Lower leg skin (tissue), 4 donors: ENCODE measurements around the gene MPEG1. TPM values are rescaled to one million over a fixed set of nuclear protein-coding genes. Genes with fewer than 3 reads are reported as not detected.

Experiments
- DNase-seq, 2 donors: peaks; one replicate each; pipeline ENCODE4 v3.0.0-alpha.2; 2019; ENCODE audit warnings: low spot score in 2 of 2
- H3K4me3 ChIP-seq: fragments of 200-600 bp; sonication (generic); 2 replicates; pipeline ENCODE4 v1.5.1; 2017; ENCODE audit warnings: mild to moderate bottlenecking, low read depth; ENCODE audit not compliant: poor library complexity, severe bottlenecking
- POLR2A ChIP-seq, 2 donors: fragments of 450-650 bp; IDR thresholded peaks; one replicate each; pipeline ENCODE4 v1.6.1; 2016 to 2017; ENCODE audit warnings: antibody characterized with exemption in 2 of 2, mild to moderate bottlenecking in 1 of 2, moderate library complexity in 1 of 2
- WGBS, 2 donors: methylation state at CpG; one replicate each; pipeline ENCODE4 v1.1.5; 2018; 5-methylcytosine and 5-hydroxymethylcytosine counted together
- intact Hi-C: fragments of 100-400 bp; cut with DNase I; formaldehyde crosslinking; loops from one replicate; pipeline ENCODE4 v1.15.0; 2023; ENCODE audit warnings: low total_unique reads
- total RNA-seq, 4 donors: library from RNA; depleted of rRNA; stranded (reverse); fragments of >200 nt; gene quantifications; one replicate each; pipeline ENCODE4 v1.1.0, GENCODE V29; 2016
- TF ChIP-seq, protein P1 (sequence below), 3 donors: fragments of 450-650 bp; IDR thresholded peaks; one replicate each; pipeline ENCODE4 v1.5.1; 2016; ENCODE audit warnings: antibody characterized with exemption in 3 of 3, mild to moderate bottlenecking in 3 of 3, moderate library complexity in 2 of 3

Gene MPEG1
- total RNA-seq, 4 donors from 2014 or later, result 2.1 to 6.9 (median 3.8) TPM

DNA sequence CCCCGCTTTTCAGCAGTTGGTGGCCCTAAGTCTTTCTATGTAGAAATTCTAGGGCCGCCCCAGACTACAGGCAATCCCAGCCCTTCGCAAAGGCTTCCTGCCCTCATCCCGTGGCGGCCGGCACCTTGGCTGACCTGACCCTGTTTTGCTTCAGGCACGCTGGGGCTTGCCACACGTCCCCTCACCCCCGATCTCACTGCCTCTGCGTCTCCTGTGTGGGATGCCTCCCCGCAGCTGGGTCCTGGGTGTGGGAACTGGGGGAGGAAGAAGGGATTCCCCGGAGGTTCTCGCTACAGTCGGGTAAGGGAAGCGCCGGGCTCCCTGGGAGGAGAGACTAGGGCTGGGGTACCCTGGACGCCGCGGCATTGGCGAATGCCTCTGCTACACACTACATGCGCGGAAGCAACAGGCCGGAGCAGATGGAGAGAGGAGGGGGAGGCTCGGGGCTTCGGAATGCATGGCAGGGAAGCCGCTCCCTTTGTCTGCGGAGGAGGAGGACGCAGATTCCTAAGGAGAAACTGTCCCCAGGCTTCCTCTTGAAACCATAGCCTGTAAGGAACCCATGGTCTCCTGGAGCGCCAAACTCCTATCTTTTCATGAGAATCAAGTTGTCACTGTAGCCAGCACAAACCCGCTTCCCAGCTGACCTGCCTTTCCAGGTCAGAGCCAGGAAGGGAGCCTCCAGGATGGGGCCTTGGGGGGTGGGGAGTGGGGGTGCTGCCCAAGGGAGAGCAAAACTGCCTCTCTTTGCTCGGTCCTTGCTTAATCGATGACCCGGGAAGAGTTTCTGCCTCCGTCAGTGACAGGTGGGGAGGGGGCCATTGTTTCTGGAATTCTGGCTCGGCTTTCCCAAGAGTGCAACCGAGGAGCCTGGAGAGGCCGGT is 39.4 kb downstream of the MPEG1 start:
- intact Hi-C loops, result no loop called here
- WGBS, 2 donors, result 5 to 7% methylated on average over 33 to 37 of the region's 37 CpGs
- TF ChIP-seq, protein P1, sequence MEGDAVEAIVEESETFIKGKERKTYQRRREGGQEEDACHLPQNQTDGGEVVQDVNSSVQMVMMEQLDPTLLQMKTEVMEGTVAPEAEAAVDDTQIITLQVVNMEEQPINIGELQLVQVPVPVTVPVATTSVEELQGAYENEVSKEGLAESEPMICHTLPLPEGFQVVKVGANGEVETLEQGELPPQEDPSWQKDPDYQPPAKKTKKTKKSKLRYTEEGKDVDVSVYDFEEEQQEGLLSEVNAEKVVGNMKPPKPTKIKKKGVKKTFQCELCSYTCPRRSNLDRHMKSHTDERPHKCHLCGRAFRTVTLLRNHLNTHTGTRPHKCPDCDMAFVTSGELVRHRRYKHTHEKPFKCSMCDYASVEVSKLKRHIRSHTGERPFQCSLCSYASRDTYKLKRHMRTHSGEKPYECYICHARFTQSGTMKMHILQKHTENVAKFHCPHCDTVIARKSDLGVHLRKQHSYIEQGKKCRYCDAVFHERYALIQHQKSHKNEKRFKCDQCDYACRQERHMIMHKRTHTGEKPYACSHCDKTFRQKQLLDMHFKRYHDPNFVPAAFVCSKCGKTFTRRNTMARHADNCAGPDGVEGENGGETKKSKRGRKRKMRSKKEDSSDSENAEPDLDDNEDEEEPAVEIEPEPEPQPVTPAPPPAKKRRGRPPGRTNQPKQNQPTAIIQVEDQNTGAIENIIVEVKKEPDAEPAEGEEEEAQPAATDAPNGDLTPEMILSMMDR (IDR thresholded peaks at IDR 0.05), result no peak
- no peak for TF ChIP-seq POLR2A (IDR thresholded peaks at IDR 0.05)
- peak in 1 of 2 donors; percentile 90 for DNase-seq
- H3K4me3 ChIP-seq, result peak overlapping the region; percentile 28

DNA sequence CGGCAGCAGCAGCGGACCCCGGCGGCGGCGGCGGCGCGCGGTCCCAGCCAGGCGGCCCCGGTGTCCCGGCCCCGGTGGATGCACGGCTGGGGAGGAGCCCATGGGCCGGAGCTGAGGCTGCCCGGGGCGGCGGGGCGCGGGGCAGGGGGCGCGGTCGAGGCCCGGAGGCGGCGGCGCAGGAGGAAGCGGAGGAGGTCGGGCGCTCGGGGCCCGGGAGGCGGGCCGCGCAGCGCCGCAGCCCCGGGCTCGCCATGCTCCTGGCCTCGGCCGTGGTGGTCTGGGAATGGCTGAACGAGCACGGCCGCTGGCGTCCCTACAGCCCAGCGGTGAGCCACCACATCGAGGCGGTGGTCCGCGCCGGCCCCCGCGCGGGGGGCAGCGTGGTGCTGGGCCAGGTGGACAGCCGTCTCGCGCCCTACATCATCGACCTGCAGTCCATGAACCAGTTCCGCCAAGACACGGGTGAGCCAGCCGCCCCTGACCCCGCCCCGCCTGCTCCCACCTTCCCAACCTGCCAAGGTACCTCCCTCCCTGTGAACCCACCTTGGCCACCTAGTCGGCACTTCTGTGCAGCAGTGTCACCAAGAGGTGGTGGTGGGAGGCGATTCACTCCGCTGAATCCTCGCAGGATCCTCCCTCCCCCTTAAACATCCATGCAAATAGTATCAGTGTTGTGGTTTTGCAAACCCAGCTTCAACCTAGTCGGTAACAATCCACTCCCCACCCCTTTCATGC is 40.2 kb downstream of the MPEG1 start:
- WGBS, 2 donors, result 0 to 4% methylated on average over 13 to 43 of the region's 70 CpGs
- DNase-seq, result peak in 1 of 2 donors; percentile 88
- intact Hi-C loops, result no loop called here
- peak overlapping the region; percentile 28 for H3K4me3 ChIP-seq
- TF ChIP-seq POLR2A (IDR thresholded peaks at IDR 0.05), result no peak
- TF ChIP-seq, protein P1 (IDR thresholded peaks at IDR 0.05), result no peak

DNA sequence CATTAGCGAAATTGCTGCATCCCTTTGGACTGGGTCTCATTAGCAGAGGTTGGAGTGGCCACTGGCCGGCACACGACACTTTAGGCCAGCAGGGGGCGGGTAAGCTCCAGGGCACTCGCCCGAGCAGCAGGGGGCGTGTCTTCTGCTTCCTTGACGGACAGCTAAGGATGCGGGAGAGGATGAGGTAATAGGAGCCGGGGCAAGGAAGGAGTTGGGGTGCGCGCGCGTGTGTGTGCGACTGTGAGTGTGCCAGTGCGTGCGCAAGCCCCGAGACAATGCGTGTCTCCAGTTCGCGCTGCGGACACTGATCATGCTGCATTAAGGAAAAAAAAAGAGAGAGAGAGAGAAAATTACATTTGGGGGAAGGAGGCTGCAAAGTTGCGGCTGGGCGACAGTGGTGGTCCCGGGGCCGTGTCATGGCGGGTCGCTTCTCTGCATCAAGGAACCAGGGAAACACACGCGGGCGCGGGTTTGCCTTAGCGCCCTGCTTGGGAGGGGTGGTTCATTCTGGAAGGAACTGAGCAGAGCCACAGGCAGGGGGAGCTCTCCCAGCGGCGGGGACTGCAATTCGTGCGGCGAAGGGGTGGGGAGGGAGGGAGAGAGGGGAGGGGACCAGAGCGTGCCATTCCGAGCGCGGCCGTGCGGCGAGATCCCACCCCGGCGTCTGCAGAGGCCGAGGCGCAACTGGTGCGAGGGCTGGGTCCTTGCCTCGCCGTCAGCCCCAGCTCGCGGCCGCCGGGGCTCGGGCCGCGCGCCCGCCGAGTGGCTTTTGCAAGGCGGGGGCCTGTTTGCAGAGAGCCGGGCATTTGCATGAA is 41.0 kb downstream of the MPEG1 start, which contains the start of gene DTX4:
Gene DTX4, plus strand, starts transcription at position 625 of the 815 bp plus-strand sequence. CDS start 464 bp downstream, outside the sequence.
- WGBS, 2 donors, result 0% methylated on average over 43 to 54 of the region's 64 CpGs
- intact Hi-C loops, result loop anchor here (2.0 kb wide), 1 partner anchor 35 kb away; no protein-coding TSS in a partner anchor
- TF ChIP-seq POLR2A (IDR thresholded peaks at IDR 0.05), result no peak
- TF ChIP-seq, protein P1 (IDR thresholded peaks at IDR 0.05), result peak in 1 of 3 donors; percentile 67
- H3K4me3 ChIP-seq, result peak within 1 kb of the TSS; percentile 28
- DNase-seq, result peak; percentile 91 to 98

DNA sequence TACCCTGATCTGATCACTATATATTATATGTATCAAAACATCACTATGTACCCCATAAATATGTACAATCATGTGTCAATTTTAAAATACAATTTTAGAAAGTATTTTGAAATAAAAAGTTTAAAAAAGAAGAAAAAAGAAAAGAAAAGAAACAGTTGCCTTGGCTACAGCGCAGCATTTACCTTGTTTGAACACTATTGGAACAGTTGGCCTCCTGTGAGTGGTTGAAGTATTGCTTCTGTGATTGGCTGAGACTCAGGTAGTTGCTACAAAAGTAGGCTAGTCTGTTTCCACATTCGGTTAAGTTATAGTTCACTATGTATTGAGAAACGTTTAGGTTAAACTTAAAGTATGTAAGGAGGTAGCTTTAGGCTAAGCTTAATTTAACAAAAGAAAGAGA is 48.7 kb downstream of the MPEG1 start:
- no peak for TF ChIP-seq POLR2A (IDR thresholded peaks at IDR 0.05)
- TF ChIP-seq, protein P1 (IDR thresholded peaks at IDR 0.05), result no peak
- 79 to 81% methylated on average over 3 of the region's 3 CpGs for WGBS, 2 donors
- DNase-seq, result no peak
- no peak overlapping the region for H3K4me3 ChIP-seq
- intact Hi-C loops, result no loop called here

Other genes with a start within 250 kb of the MPEG1 start
- gene GLYATL1B, start 126.6 kb downstream of the MPEG1 start, total RNA-seq, result not detected
- 1 to 10 TPM in 2 of 4 donors, under 1 TPM in 2; 0.19 to 2.2 (median 0.72) TPM for gene FAM111B, start 105.7 kb downstream of the MPEG1 start, total RNA-seq
- gene FAM111A, start 70.1 kb downstream of the MPEG1 start, total RNA-seq, result 10 to 100 TPM; 14.9 to 25.0 (median 20.9) TPM
- gene DTX4, start 40.8 kb downstream of the MPEG1 start, total RNA-seq, result 1 to 10 TPM; 1.2 to 6.4 (median 3.4) TPM
- not detected for gene OR5AN1, start 146.0 kb upstream of the MPEG1 start, total RNA-seq
- not detected for gene OR5A2, start 213.5 kb upstream of the MPEG1 start, total RNA-seq
- gene OR5A1, start 223.5 kb upstream of the MPEG1 start, total RNA-seq, result not detected
- not detected for gene OR4D6, start 244.0 kb upstream of the MPEG1 start, total RNA-seq